GM12878 (cell line): ENCODE results near the gene MED6. TPM values are rescaled to one million over a fixed set of nuclear protein-coding genes. Genes with fewer than 3 reads are reported as not detected.

Experiments used
- ATAC-seq: fragments of 200-7000 bp; cut with Tn5 transposase; 3 replicates; pipeline ENCODE4 v1.9.1; 2020; ENCODE audit warnings: mild to moderate bottlenecking, moderate library complexity
- BruUV-seq: library from RNA; stranded (reverse); fragments of 400-500 nt; replicated peaks from 2 replicates; lab custom pipeline; 2021; lab: Mats Ljungman, UMichigan
- CTCF ChIA-PET: fragments of 300-600 bp; sonication (Branson Sonifier 250); formaldehyde crosslinking; extraction: SDS; loops from one replicate; lab custom pipeline; 2021; ENCODE audit warnings: inconsistent platforms; lab: Yijun Ruan, JAX
- POLR2A ChIA-PET: fragments of 350-600 bp; formaldehyde crosslinking; extraction: SDS; loops from one replicate; lab custom pipeline; 2021; ENCODE audit warnings: inconsistent platforms; lab: Charles Lee
- RAD21 ChIA-PET: fragments of 300-600 bp; sonication (Branson Sonifier 250); formaldehyde crosslinking; loops from one replicate; lab custom pipeline; 2023; ENCODE audit warnings: antibody characterized with exemption; ENCODE audit not compliant: unreplicated experiment; lab: Charles Lee
- SMC1A ChIA-PET: fragments of 300-600 bp; sonication (Branson Sonifier 250); formaldehyde crosslinking; loops from one replicate; lab custom pipeline; 2023; ENCODE audit not compliant: unreplicated experiment, uncharacterized antibody; lab: Charles Lee
- DNase-seq: peaks from one replicate; pipeline ENCODE4 v3.0.0-alpha.2; 2011; ENCODE audit warnings: low read depth, low spot score
- FAIRE-seq: peaks from 3 replicates; lab custom pipeline; 2011; peaks lifted over from hg19 to GRCh38; lab: Jason Lieb, UNC
- H2AFZ ChIP-seq: 2 replicates; pipeline ENCODE4 v1.6.0; 2011; ENCODE audit warnings: low read depth, low read length, control low read depth; ENCODE audit not compliant: control insufficient read depth
- H3K27ac ChIP-seq: 2 replicates; pipeline ENCODE4 v1.5.1; 2011; ENCODE audit warnings: control low read depth; ENCODE audit not compliant: control insufficient read depth, insufficient read depth
- H3K27me3 ChIP-seq, 2 experiments: replicated peaks in 1 of 2; 2 replicates each; pipeline versions ENCODE4 v1.6.0 to v1.6.1; 2011; ENCODE audit warnings: low read length in 1 of 2; ENCODE audit not compliant: control insufficient read depth in 2 of 2, insufficient read depth in 2 of 2
- H3K36me3 ChIP-seq, 2 experiments: 2 replicates each; pipeline ENCODE4 v1.5.1; 2011; ENCODE audit warnings: low read length in 1 of 2; ENCODE audit not compliant: control insufficient read depth in 2 of 2, insufficient read depth in 2 of 2
- H3K4me1 ChIP-seq: 2 replicates; pipeline ENCODE4 v1.6.1; 2011; ENCODE audit warnings: mild to moderate bottlenecking, low read length, moderate library complexity, mixed read lengths; ENCODE audit not compliant: control insufficient read depth, insufficient read depth
- H3K4me2 ChIP-seq: 2 replicates; pipeline ENCODE4 v1.6.0; 2011; ENCODE audit warnings: control low read depth; ENCODE audit not compliant: control insufficient read depth, insufficient read depth
- H3K4me3 ChIP-seq: fragments of 200-600 bp; sonication (generic); 2 replicates; pipeline ENCODE4 v1.5.1; 2016
- H3K79me2 ChIP-seq: 2 replicates; pipeline ENCODE4 v1.6.0; 2011; ENCODE audit warnings: low read length; ENCODE audit not compliant: control insufficient read depth, insufficient read depth
- H3K9ac ChIP-seq: 2 replicates; pipeline ENCODE4 v1.8.0; 2011; ENCODE audit warnings: low read length, control low read depth, mixed read lengths; ENCODE audit not compliant: control insufficient read depth, insufficient read depth
- H3K9me3 ChIP-seq: replicated peaks from 3 replicates; pipeline ENCODE4 v1.5.1; 2011; ENCODE audit warnings: mild to moderate bottlenecking, low read length; ENCODE audit not compliant: control insufficient read depth, insufficient read depth
- H4K20me1 ChIP-seq: 2 replicates; pipeline ENCODE4 v1.6.0; 2011; ENCODE audit not compliant: control insufficient read depth, insufficient read depth
- FOXM1 ChIP-seq: IDR thresholded peaks from 2 replicates; pipeline ENCODE4 v1.6.1; 2012; ENCODE audit warnings: low read depth, mild to moderate bottlenecking, inconsistent platforms, low read length, moderate library complexity
- HDAC2 ChIP-seq: fragments of 200-600 bp; sonication (generic); IDR thresholded peaks from 2 replicates; pipeline ENCODE4 v1.6.1; 2017
- MLLT1 ChIP-seq: fragments of 450-650 bp; IDR thresholded peaks from 2 replicates; pipeline ENCODE4 v1.6.1; 2016; ENCODE audit warnings: mild to moderate bottlenecking
- MTA2 ChIP-seq: fragments of 450-650 bp; IDR thresholded peaks from 2 replicates; pipeline ENCODE4 v1.6.1; 2016; ENCODE audit warnings: low read depth, mild to moderate bottlenecking, moderate library complexity
- YY1 ChIP-seq: IDR thresholded peaks from 2 replicates; pipeline ENCODE4 v1.6.1; 2011; ENCODE audit warnings: low read depth, mild to moderate bottlenecking, low read length
- WGBS: methylation state at CpG from one replicate; pipeline ENCODE4 v1.1.6; 2016; ENCODE audit warnings: low lambda C conversion rate; ENCODE audit not compliant: insufficient replicate concordance, insufficient coverage; ENCODE audit errors: missing lambda C conversion rate; 5-methylcytosine and 5-hydroxymethylcytosine counted together
- in situ Hi-C: fragments of 300-500 bp; cut with MboI; formaldehyde crosslinking; loops from 9 replicates; pipeline ENCODE4 v1.14.3; 2018; ENCODE audit warnings: mixed read lengths
- intact Hi-C: fragments of 100-400 bp; cut with micrococcal nuclease; formaldehyde crosslinking; loops from one replicate; pipeline ENCODE4 v1.14.2; 2022; ENCODE audit not compliant: unreplicated experiment
- polyA plus RNA-seq, 11 experiments: library from polyadenylated mRNA; depleted of rRNA in 4 of 11; unstranded in 6 of 11; stranded (reverse) in 5 of 11; fragments of >200 nt; fragmentation: Nextera tagmentation in 4 of 11; fragmentation: Illumina TruSeq in 1 of 11; extraction: Ambion mirVana in 4 of 11; extraction: Trizol in 1 of 11; gene quantifications; 1 replicate in 1 of 11; 2 replicates in 10 of 11; pipeline versions ENCODE4 v1.2.1 to v1.2.3, GENCODE V29; 2011 to 2016; ENCODE audit warnings: inconsistent platforms in 2 of 11, missing spikeins in 2 of 11, low read depth in 1 of 11
- total RNA-seq, 4 experiments: library from RNA; depleted of rRNA in 3 of 4; stranded (reverse); fragments of >200 nt in 3 of 4; fragmentation: Illumina TruSeq in 1 of 4; extraction: Trizol in 1 of 4; gene quantifications; 2 replicates each; pipeline versions ENCODE4 v1.2.1 to v1.2.3, GENCODE V29; 2013 to 2021
- TF ChIP-seq, protein P1 (sequence below): IDR thresholded peaks from 2 replicates; pipeline ENCODE4 v1.6.1; 2011; ENCODE audit warnings: low read depth, low read length, improper control_type of control experiment, borderline replicate concordance
- TF ChIP-seq, protein P2 (sequence below): fragments of 450-650 bp; IDR thresholded peaks from 2 replicates; pipeline ENCODE4 v1.6.1; 2016; ENCODE audit warnings: mild to moderate bottlenecking, moderate library complexity, borderline replicate concordance

The MED6 gene
- total and polyA plus RNA-seq, 10 of the 15 experiments (the other 5 are each of a cell fraction or from before 2014, with no cell fraction given) = 29.2 to 74.9 (median 46.2) TPM

GRCh38 chr14:70635971-70636595, 35.6 kb upstream of the MED6 start:
- H3K79me2 ChIP-seq = peaks cover 20% of the 10 kb centered on the region
- no peak overlapping the region for H2AFZ ChIP-seq
- BruUV-seq = no TSS peak
- ChIA-PET POLR2A (interaction anchor here (0.5 to 0.6 kb wide), 2 partner anchors 11 to 24 kb away, joined by 3 to 5 read pairs; no protein-coding TSS in a partner anchor), CTCF (interaction anchor here (2.8 kb wide), 1 partner anchor 13 kb away, joined by 7 read pairs; no protein-coding TSS in a partner anchor), RAD21 (no interaction called here), SMC1A (interaction anchor here (0.9 to 2.4 kb wide), 3 partner anchors 13 to 77 kb away, joined by 3 to 8 read pairs (median 4); no protein-coding TSS in a partner anchor)
- H4K20me1 ChIP-seq = no peaks in the 10 kb centered on the region
- no peak overlapping the region for H3K27ac ChIP-seq
- DNase-seq (no peak), ATAC-seq (no peak), FAIRE-seq (no peak)
- no peak overlapping the region for H3K4me3 ChIP-seq
- no peaks in the 10 kb centered on the region for H3K27me3 ChIP-seq
- intact Hi-C loops = no loop called here
- no peak overlapping the region for H3K9ac ChIP-seq
- peaks cover 2% of the 10 kb centered on the region for H3K9me3 ChIP-seq
- in situ Hi-C loops = no loop called here
- no peaks in the 10 kb centered on the region for H3K36me3 ChIP-seq
- WGBS = 97% methylated on average over 6 of the region's 6 CpGs
- H3K4me1 ChIP-seq = no peaks in the 10 kb centered on the region
- TF ChIP-seq MLLT1 (no peak), YY1 (no peak), FOXM1 (no peak), MTA2 (no peak), HDAC2 (no peak)
- TF ChIP-seq, protein P1, sequence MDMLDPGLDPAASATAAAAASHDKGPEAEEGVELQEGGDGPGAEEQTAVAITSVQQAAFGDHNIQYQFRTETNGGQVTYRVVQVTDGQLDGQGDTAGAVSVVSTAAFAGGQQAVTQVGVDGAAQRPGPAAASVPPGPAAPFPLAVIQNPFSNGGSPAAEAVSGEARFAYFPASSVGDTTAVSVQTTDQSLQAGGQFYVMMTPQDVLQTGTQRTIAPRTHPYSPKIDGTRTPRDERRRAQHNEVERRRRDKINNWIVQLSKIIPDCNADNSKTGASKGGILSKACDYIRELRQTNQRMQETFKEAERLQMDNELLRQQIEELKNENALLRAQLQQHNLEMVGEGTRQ = no peak
- TF ChIP-seq, protein P2, sequence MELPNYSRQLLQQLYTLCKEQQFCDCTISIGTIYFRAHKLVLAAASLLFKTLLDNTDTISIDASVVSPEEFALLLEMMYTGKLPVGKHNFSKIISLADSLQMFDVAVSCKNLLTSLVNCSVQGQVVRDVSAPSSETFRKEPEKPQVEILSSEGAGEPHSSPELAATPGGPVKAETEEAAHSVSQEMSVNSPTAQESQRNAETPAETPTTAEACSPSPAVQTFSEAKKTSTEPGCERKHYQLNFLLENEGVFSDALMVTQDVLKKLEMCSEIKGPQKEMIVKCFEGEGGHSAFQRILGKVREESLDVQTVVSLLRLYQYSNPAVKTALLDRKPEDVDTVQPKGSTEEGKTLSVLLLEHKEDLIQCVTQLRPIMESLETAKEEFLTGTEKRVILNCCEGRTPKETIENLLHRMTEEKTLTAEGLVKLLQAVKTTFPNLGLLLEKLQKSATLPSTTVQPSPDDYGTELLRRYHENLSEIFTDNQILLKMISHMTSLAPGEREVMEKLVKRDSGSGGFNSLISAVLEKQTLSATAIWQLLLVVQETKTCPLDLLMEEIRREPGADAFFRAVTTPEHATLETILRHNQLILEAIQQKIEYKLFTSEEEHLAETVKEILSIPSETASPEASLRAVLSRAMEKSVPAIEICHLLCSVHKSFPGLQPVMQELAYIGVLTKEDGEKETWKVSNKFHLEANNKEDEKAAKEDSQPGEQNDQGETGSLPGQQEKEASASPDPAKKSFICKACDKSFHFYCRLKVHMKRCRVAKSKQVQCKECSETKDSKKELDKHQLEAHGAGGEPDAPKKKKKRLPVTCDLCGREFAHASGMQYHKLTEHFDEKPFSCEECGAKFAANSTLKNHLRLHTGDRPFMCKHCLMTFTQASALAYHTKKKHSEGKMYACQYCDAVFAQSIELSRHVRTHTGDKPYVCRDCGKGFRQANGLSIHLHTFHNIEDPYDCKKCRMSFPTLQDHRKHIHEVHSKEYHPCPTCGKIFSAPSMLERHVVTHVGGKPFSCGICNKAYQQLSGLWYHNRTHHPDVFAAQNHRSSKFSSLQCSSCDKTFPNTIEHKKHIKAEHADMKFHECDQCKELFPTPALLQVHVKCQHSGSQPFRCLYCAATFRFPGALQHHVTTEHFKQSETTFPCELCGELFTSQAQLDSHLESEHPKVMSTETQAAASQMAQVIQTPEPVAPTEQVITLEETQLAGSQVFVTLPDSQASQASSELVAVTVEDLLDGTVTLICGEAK = no peak
- no peak overlapping the region for H3K4me2 ChIP-seq
